Stimulated activated memory B cell treated with anti-CD40 and anti-IgM and Interleukin-4, amounts not matched to agents 10 μg/mL and 1 μg/mL and 100 μg/mL, for 72 hours (primary cell): ENCODE data around the gene FOXN4.
"Not testable (repeated sequence)": the region's sequence is repeated elsewhere in the genome, so short reads cannot be mapped to it uniquely, and the experiment has no call there.

ENCODE experiments used
- ATAC-seq: fragments of 150-1000 bp; cut with Tn5 transposase; 2 replicates; pipeline ENCODE4 v1.10.0; 2021
- H3K27ac Mint-ChIP-seq: one replicate; pipeline ENCODE4 v1.8.0; 2022; ENCODE audit warnings: mild to moderate bottlenecking, mixed read lengths
- H3K27me3 Mint-ChIP-seq: one replicate; pipeline ENCODE4 v1.8.0; 2022; ENCODE audit warnings: mixed read lengths
- H3K36me3 Mint-ChIP-seq: one replicate; pipeline ENCODE4 v1.8.0; 2022; ENCODE audit warnings: mixed read lengths
- H3K4me1 Mint-ChIP-seq: one replicate; pipeline ENCODE4 v1.8.0; 2022; ENCODE audit warnings: mixed read lengths
- H3K4me3 Mint-ChIP-seq: one replicate; pipeline ENCODE4 v1.8.0; 2022; ENCODE audit warnings: mild to moderate bottlenecking, moderate library complexity, mixed read lengths
- H3K9me3 Mint-ChIP-seq: one replicate; pipeline ENCODE4 v1.8.0; 2022; ENCODE audit warnings: mixed read lengths

The FOXN4 gene

GRCh38 chr12:109329003-109329402, 19.9 kb upstream of the FOXN4 start:
- Mint-ChIP-seq H3K4me1 (no peaks in the 10 kb centered on the region), H3K36me3 (no peaks in the 10 kb centered on the region), H3K9me3 (no peaks in the 10 kb centered on the region), H3K4me3 (no peak overlapping the region), H3K27me3 (peaks cover 9% of the 10 kb centered on the region), H3K27ac (no peak overlapping the region)
- no peak for ATAC-seq

DNA sequence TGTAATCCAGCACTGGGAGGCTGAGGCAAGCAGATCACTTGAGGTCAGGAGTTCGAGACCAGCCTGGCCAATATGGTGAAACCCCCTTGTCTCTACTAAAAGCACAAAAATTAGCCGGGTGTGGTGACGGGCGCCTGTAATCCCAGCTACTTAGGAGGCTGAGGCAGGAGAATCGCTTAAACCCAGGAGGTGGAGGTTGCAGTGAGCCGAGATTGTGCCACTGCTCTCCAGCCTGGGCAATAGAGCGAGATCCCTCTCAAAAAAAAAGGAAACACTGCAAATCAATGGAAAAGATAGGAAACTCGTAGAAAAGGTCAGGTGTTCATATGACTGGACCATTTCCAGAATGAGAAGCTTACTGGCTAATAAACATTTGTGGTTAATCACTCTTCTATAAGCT, 12.2 kb upstream of the FOXN4 start:
- H3K4me3 Mint-ChIP-seq, H3K9me3 Mint-ChIP-seq, H3K36me3 Mint-ChIP-seq, H3K27ac Mint-ChIP-seq, H3K4me1 Mint-ChIP-seq, ATAC-seq: not testable (repeated sequence)
- H3K27me3 Mint-ChIP-seq, result peaks cover 30% of the 10 kb centered on the region

DNA sequence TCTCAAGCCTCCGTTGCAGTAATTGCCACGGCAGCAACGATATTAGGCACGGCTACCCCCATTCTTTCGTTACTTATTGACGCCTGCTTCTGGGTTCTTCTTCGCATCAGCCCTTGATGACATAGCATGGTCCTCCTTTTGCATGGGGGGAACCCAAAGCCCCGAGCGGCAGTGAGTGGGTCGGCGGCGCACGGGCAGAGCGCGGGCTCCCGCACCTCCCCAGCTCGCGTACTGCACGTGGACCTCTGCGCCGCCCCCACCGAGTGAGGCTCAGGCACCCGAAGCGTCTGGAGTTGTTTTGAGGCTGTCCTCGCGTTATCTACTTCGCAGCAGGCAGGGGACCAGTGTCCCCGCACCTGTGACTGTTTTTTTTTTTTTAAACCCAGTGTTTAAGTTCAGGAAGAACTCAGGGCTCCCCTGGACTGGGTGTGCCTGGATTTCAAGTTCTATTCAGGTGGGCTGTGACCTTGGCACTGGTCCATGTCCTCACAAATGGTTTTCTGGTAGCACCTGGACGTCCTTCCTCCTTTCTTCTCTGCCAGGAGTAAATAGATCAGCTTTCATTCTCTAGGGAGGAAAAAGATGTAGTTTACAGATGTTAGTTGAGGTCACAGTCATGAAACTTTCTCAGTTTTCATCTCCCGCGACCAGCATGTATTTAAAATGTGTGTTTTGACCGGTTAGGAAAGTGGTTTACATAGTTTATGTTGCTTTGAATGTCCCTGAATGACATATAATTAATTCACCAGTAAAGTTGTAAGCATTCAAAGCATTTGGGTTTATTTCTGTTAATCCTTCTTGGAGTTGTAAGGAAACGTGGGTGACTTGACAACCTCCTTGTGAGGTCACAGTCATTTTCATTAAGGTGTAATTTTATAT, 1.4 kb upstream of the FOXN4 start:
- ATAC-seq, result peak; percentile 34
- Mint-ChIP-seq H3K27ac (peak overlapping the region; percentile 64), H3K4me1 (peaks cover 15% of the 10 kb centered on the region), H3K36me3 (no peaks in the 10 kb centered on the region), H3K9me3 (no peaks in the 10 kb centered on the region), H3K4me3 (peak overlapping the region; percentile 76), H3K27me3 (peaks cover 95% of the 10 kb centered on the region)

- peak overlapping the region; percentile 85 for H3K4me3 Mint-ChIP-seq
- H3K27ac Mint-ChIP-seq, result no peak overlapping the region
- H3K4me1 Mint-ChIP-seq, result peaks cover 15% of the 10 kb centered on the region
- peaks cover 95% of the 10 kb centered on the region for H3K27me3 Mint-ChIP-seq
- ATAC-seq, result peak; percentile 46
- no peaks in the 10 kb centered on the region for H3K9me3 Mint-ChIP-seq
- no peaks in the 10 kb centered on the region for H3K36me3 Mint-ChIP-seq
These were observed 530 bp upstream of the FOXN4 start for GRCh38 chr12:109309381-109310246.

DNA sequence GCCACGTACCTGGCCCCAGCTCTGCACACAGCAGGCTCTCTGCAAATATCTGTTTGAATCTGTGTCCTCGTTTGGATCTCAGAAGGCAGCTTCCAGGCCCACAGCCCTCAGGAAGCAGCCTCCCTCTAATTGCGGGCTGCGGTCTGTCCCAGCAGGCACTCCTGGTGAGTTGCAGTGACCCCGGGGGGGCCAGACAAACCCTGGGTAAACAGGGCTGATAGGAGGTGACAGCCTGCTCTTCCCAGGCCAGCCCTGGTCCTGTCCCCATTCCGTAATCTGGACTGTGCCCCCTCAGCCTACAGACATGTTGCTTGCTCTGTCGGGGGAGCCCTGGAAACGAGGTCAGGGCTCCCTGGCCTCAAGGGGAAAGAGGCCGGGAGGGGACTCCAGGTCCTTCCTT, 2.0 kb downstream of the FOXN4 start:
- Mint-ChIP-seq H3K27ac (no peak overlapping the region), H3K4me3 (no peak overlapping the region), H3K27me3 (peaks cover 91% of the 10 kb centered on the region), H3K9me3 (no peaks in the 10 kb centered on the region), H3K36me3 (no peaks in the 10 kb centered on the region), H3K4me1 (peaks cover 15% of the 10 kb centered on the region)
- no peak for ATAC-seq

- H3K4me1 Mint-ChIP-seq, result peaks cover 11% of the 10 kb centered on the region
- H3K9me3 Mint-ChIP-seq, result no peaks in the 10 kb centered on the region
- H3K27ac Mint-ChIP-seq, result no peak overlapping the region
- ATAC-seq, result no peak
- H3K4me3 Mint-ChIP-seq, result no peak overlapping the region
- peaks cover 89% of the 10 kb centered on the region for H3K27me3 Mint-ChIP-seq
- H3K36me3 Mint-ChIP-seq, result no peaks in the 10 kb centered on the region
These were observed 3.5 kb downstream of the FOXN4 start for GRCh38 chr12:109305547-109305946.

DNA sequence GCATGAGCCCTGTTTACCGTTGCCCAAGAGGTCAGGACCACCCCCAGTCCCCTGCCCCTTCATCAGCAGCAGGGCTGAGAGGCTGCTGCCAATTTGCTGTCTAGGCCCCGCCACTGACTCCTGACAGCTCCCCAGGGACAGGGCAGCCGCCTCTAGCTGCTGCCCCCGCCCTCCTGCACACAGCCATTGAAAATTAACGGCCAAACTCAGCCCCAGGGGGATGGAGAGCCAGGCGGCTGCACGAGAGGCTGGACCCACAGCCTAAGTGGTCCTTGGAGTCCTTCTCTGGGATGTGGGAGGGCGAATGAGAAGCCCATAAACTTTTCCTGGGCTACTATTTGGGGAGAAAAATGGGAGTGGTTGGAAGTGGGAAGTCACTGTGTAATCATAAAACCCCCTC, 4.6 kb downstream of the FOXN4 start:
- Mint-ChIP-seq H3K36me3 (no peaks in the 10 kb centered on the region), H3K9me3 (no peaks in the 10 kb centered on the region), H3K4me1 (peaks cover 4% of the 10 kb centered on the region), H3K27me3 (peaks cover 80% of the 10 kb centered on the region), H3K27ac (no peak overlapping the region), H3K4me3 (no peak overlapping the region)
- ATAC-seq, result no peak

DNA sequence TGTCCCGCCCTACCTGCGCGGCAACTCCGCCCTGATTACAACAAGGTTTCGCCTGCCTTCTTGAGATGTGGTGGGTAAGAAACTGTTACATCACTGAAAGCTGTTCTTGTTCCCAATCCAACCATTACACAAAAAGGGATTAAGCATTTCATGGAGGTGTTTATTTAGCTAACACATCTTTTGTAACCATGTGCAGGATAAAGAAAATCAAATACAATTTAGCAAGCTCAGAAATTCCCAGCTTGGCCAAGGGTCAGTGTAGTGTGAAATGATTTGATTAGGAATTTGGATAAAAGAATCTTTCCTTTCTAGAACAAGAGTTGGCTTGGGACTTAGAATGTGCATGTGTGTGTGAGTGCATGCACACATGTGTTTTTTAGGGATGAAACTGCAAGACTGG, 6.3 kb downstream of the FOXN4 start:
- Mint-ChIP-seq H3K9me3 (no peaks in the 10 kb centered on the region), H3K4me3 (no peak overlapping the region), H3K27ac (no peak overlapping the region), H3K27me3 (peaks cover 63% of the 10 kb centered on the region), H3K36me3 (no peaks in the 10 kb centered on the region), H3K4me1 (no peaks in the 10 kb centered on the region)
- ATAC-seq, result no peak

DNA sequence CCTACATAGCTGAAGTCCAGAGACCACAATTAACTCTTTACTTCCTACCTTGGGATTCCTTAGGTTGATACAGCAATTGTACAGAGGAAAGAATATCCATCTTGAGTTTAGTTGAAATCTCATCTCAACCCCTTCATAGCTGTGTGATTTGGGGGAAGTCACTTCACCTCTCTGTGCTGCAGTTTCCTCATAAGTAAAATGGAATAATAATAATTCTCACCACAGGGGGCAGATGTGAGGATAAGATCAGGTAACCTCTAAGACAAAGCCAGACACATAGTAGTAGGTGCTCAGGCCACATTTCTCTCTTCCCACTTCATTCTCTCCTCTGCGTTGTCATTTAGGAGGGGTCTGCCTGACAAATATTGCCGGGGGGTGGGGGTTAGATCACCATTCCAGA, 6.7 kb downstream of the FOXN4 start:
- peaks cover 59% of the 10 kb centered on the region for H3K27me3 Mint-ChIP-seq
- no peak for ATAC-seq
- H3K4me3 Mint-ChIP-seq, result no peak overlapping the region
- no peaks in the 10 kb centered on the region for H3K4me1 Mint-ChIP-seq
- H3K36me3 Mint-ChIP-seq, result no peaks in the 10 kb centered on the region
- no peak overlapping the region for H3K27ac Mint-ChIP-seq
- H3K9me3 Mint-ChIP-seq, result no peaks in the 10 kb centered on the region

DNA sequence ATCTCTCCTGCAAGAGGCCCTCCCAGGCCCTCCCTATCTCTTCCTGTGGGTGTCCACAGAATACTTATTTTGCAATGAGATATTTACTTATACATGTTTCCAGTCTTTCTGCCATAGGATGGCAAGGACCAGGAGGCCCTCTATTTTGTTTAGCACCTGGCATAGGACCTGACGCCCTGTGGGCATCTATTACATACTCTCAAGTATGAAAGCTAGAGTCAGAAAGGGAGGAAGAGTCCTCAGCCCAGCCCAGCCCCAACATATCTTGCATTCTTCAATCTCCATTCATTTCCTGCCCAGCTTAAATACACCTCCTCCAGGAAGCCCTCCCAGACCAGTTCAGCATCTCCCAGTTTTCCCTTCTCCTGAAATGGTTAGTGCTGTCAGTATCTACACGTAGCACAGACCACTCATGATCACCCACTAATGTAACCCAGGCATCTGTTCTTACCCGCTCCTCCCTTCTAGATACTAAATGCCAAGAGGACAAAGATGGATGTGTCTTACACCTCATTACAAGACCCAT, 7.4 kb downstream of the FOXN4 start:
- H3K27me3 Mint-ChIP-seq, result peaks cover 56% of the 10 kb centered on the region
- no peak overlapping the region for H3K27ac Mint-ChIP-seq
- H3K4me3 Mint-ChIP-seq, result no peak overlapping the region
- H3K4me1 Mint-ChIP-seq, result no peaks in the 10 kb centered on the region
- no peaks in the 10 kb centered on the region for H3K36me3 Mint-ChIP-seq
- ATAC-seq, result no peak
- H3K9me3 Mint-ChIP-seq, result no peaks in the 10 kb centered on the region

DNA sequence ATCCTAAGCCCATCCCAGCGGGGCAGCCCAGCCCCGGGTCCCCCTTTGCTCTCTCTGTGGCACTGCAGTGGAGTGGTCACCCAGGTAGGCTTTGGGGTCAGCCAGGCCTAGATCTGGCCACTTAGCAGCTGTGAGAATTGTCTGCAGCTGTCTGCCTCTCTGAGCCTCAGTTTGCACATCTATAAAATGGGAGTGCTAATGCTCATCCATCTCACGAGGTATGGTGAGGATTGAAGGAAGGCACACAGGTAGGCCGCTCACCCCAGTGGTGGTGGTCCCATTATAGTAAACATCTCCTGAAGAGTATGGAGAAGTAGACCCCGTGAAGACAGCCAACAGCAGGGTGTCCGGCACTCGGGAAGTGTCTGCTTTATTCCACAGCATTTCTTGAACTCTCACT, 9.2 kb downstream of the FOXN4 start:
- Mint-ChIP-seq H3K27me3 (peaks cover 55% of the 10 kb centered on the region), H3K27ac (no peak overlapping the region), H3K4me3 (no peak overlapping the region), H3K36me3 (no peaks in the 10 kb centered on the region), H3K9me3 (no peaks in the 10 kb centered on the region), H3K4me1 (no peaks in the 10 kb centered on the region)
- no peak for ATAC-seq

GRCh38 chr12:109296431-109296830, 12.7 kb downstream of the FOXN4 start:
- Mint-ChIP-seq H3K36me3 (no peaks in the 10 kb centered on the region), H3K27me3 (peaks cover 56% of the 10 kb centered on the region), H3K4me1 (no peaks in the 10 kb centered on the region), H3K27ac (no peak overlapping the region), H3K9me3 (no peaks in the 10 kb centered on the region), H3K4me3 (no peak overlapping the region)
- no peak for ATAC-seq

DNA sequence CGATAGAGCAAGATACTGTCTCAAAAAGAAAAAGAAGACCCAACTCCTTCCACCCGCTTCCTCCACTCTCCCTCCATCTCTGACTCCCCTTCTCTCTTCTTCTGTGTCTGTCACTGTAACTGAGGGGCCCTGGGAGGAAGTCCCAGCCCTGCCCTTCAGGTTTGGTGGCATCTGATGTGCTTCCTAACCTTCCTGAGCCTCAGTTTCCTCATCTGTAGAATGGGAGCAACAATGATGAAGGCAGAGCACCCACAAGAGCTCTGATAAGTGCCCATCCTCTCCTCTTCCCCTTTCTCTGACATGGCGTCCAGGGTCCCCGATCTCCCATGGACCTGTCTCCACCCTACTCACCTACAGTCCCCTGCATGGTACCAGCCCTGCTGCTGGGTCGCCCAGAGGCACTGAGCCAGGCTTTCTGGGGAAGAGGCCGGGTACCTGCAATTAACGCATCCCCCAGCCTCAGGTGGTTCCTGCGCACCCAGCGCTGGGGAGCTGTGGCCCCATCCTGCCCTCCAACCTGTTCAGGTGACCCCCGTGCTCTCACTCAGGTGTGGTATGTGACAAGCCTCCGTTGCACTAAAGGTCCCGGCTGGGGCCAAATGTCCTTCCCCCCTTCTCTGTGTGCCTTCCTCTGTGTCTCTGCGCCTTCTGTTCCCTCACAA, 13.2 kb downstream of the FOXN4 start:
- Mint-ChIP-seq H3K27ac (no peak overlapping the region), H3K4me1 (no peaks in the 10 kb centered on the region), H3K27me3 (peaks cover 57% of the 10 kb centered on the region), H3K9me3 (no peaks in the 10 kb centered on the region), H3K36me3 (no peaks in the 10 kb centered on the region), H3K4me3 (no peak overlapping the region)
- no peak for ATAC-seq

- no peak for ATAC-seq
- Mint-ChIP-seq H3K27me3 (peaks cover 63% of the 10 kb centered on the region), H3K36me3 (no peaks in the 10 kb centered on the region), H3K27ac (no peak overlapping the region), H3K4me3 (no peak overlapping the region), H3K9me3 (no peaks in the 10 kb centered on the region), H3K4me1 (no peaks in the 10 kb centered on the region)
These were observed 14.7 kb downstream of the FOXN4 start for GRCh38 chr12:109294286-109294796.

- Mint-ChIP-seq H3K27ac (no peak overlapping the region), H3K4me3 (no peak overlapping the region), H3K9me3 (no peaks in the 10 kb centered on the region), H3K36me3 (no peaks in the 10 kb centered on the region), H3K27me3 (peaks cover 72% of the 10 kb centered on the region), H3K4me1 (no peaks in the 10 kb centered on the region)
- no peak for ATAC-seq
These were observed 16.0 kb downstream of the FOXN4 start for GRCh38 chr12:109293106-109293505.
